ENCODE results near the gene MARCHF2.

DNA sequence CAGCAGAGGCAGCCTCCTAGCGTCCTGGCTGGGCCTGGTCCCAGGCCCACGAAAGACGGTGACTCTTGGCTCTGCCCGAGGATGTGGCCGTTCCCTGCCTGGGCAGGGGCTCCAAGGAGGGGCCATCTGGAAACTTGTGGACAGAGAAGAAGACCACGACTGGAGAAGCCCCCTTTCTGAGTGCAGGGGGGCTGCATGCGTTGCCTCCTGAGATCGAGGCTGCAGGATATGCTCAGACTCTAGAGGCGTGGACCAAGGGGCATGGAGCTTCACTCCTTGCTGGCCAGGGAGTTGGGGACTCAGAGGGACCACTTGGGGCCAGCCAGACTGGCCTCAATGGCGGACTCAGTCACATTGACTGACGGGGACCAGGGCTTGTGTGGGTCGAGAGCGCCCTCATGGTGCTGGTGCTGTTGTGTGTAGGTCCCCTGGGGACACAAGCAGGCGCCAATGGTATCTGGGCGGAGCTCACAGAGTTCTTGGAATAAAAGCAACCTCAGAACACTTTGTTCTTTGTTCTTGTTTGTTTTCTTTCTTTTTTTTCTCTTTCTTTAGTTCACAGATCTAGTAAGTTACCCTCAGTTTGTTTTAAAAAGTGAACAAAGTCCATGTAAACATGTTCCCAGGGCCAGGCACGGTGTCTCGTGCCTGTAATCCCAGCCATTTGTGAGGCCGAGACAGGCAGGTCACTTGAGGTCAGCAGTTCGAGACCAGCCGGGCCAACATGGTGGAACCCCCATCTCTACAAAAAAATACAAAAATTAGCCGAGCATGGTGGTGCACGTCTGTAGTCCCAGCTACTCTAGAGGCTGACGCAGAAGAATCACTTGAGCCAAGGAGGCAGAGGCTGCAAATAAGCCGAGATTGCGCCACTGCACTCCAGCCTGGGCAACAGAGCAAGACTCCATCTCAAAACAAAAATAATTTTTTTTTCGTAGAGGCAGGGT is 39.0 kb upstream of the MARCHF2 start:
- TF ChIP-seq POLR2A (IDR thresholded peaks at IDR 0.05; ENCODE audit: low read depth, low read length) (no peak), POLR2AphosphoS5 (IDR thresholded peaks at IDR 0.05; ENCODE audit: low read depth, low read length) (no peak)
